Mammary epithelial cell (primary cell): Measurements from ENCODE around the gene DEFB131B.

ENCODE experiments used
- CTCF ChIP-seq, 2 donors: IDR thresholded peaks in 1 of 2; conservative IDR thresholded peaks in 1 of 2; 2 replicates each; pipeline ENCODE4 v1.5.1; 2011 to 2012; ENCODE audit warnings: inconsistent platforms in 2 of 2, low read length in 2 of 2, mild to moderate bottlenecking in 2 of 2, control low read depth in 1 of 2, low read depth in 1 of 2; ENCODE audit not compliant: insufficient read depth in 1 of 2; ENCODE audit errors: extremely low read depth in 1 of 2
- EZH2 ChIP-seq: IDR thresholded peaks from 2 replicates; pipeline ENCODE4 v1.6.1; 2012; ENCODE audit warnings: low read length, inconsistent platforms, borderline replicate concordance

GRCh38 chr11:71927820-71928736 is 49.8 kb downstream of the DEFB131B start, which contains the start of gene XNDC1N:
- TF ChIP-seq CTCF (conservative IDR thresholded peaks at IDR 0.05 in 1 of 2, IDR thresholded peaks at IDR 0.05 in 1 of 2; ENCODE audit: extremely low read depth in 1 of 2, insufficient read depth in 1 of 2, low read depth in 1 of 2, low read length in 2 of 2) (no peak), EZH2 (no peak)
